ENCODE data around the gene PRDM15. TPM values are rescaled to one million over a fixed set of nuclear protein-coding genes. Genes with fewer than 3 reads are reported as not detected.

PRDM15 gene
- total RNA-seq, 2 experiments from 2014 or later = 19.7 to 30.2 TPM

- no peaks in the 10 kb centered on the region for H4K20me1 ChIP-seq (ENCODE audit: insufficient read depth, low read length)
- BruUV-seq (replicated peaks) = no TSS peak
- TF ChIP-seq EZH2phosphoT487 (IDR thresholded peaks at IDR 0.05; ENCODE audit: borderline replicate concordance, low read depth, low read length) (no peak), CTCF (conservative IDR thresholded peaks at IDR 0.05; ENCODE audit: low read length) (no peak)
- H3K9me2 ChIP-seq (ENCODE audit: insufficient read depth, low read length) = no peaks in the 10 kb centered on the region
- no peak overlapping the region for H2AFZ ChIP-seq (ENCODE audit: low read length)
- H3K27ac ChIP-seq (ENCODE audit: low read depth, low read length, poor library complexity, severe bottlenecking) = peak overlapping the region; percentile 20
- H3K4me3 ChIP-seq (ENCODE audit: low read depth, low read length, poor library complexity, severe bottlenecking) = peak overlapping the region; percentile 43
- 0 out of 2 replicates have a peak, but pooled peaks cover 6% of the 10 kb centered on the region for H3K9me3 ChIP-seq (ENCODE audit: low read length)
- H3K4me2 ChIP-seq (ENCODE audit: low read length) = peak overlapping the region; percentile 90
- H3K36me3 ChIP-seq (ENCODE audit: insufficient read depth, low read length) = peaks cover 81% of the 10 kb centered on the region
- peaks cover 72% of the 10 kb centered on the region for H3K4me1 ChIP-seq (ENCODE audit: insufficient read depth, low read length, poor library complexity, severe bottlenecking)
- H3K79me2 ChIP-seq (ENCODE audit: insufficient read depth, low read depth, low read length) = no peaks in the 10 kb centered on the region
- ChIA-PET POLR2A (interaction anchor here (1.1 to 2.1 kb wide), 5 partner anchors 12 to 84 kb away, joined by 3 to 11 read pairs (median 4); no protein-coding TSS in a partner anchor), CTCF (ENCODE audit: unreplicated experiment) (interaction anchor here (0.5 kb wide), 1 partner anchor 240 kb away, joined by 4 read pairs; no protein-coding TSS in a partner anchor)
- DNase-seq (ENCODE audit: low spot score) = peak; percentile 36
- intact Hi-C loops (cut with micrococcal nuclease; ENCODE audit: unreplicated experiment) = no loop called here
These were observed 42.8 kb downstream of the PRDM15 start for GRCh38 chr21:41836166-41837015.

GRCh38 chr21:41835711-41836154, 43.4 kb downstream of the PRDM15 start:
- H3K4me2 ChIP-seq (ENCODE audit: low read length) = peak overlapping the region; percentile 90
- POLR2A ChIA-PET = interaction anchor here (1.3 to 2.1 kb wide), 3 partner anchors 28 to 42 kb away, joined by 4 to 11 read pairs (median 6); no protein-coding TSS in a partner anchor
- H2AFZ ChIP-seq (ENCODE audit: low read length) = no peak overlapping the region
- peak overlapping the region; percentile 43 for H3K4me3 ChIP-seq (ENCODE audit: low read depth, low read length, poor library complexity, severe bottlenecking)
- H3K4me1 ChIP-seq (ENCODE audit: insufficient read depth, low read length, poor library complexity, severe bottlenecking) = peaks cover 72% of the 10 kb centered on the region
- H3K79me2 ChIP-seq (ENCODE audit: insufficient read depth, low read depth, low read length) = no peaks in the 10 kb centered on the region
- H3K9me2 ChIP-seq (ENCODE audit: insufficient read depth, low read length) = no peaks in the 10 kb centered on the region
- H3K27ac ChIP-seq (ENCODE audit: low read depth, low read length, poor library complexity, severe bottlenecking) = peak overlapping the region; percentile 95
- intact Hi-C loops (cut with micrococcal nuclease; ENCODE audit: unreplicated experiment) = no loop called here
- TF ChIP-seq CTCF (conservative IDR thresholded peaks at IDR 0.05; ENCODE audit: low read length) (no peak), EZH2phosphoT487 (IDR thresholded peaks at IDR 0.05; ENCODE audit: borderline replicate concordance, low read depth, low read length) (no peak)
- no peaks in the 10 kb centered on the region for H3K9me3 ChIP-seq (ENCODE audit: low read length)
- peaks cover 78% of the 10 kb centered on the region for H3K36me3 ChIP-seq (ENCODE audit: insufficient read depth, low read length)
- no peaks in the 10 kb centered on the region for H4K20me1 ChIP-seq (ENCODE audit: insufficient read depth, low read length)
- DNase-seq (ENCODE audit: low spot score) = peak; percentile 79
- no TSS peak for BruUV-seq (replicated peaks)
- CTCF ChIA-PET (ENCODE audit: unreplicated experiment) = no interaction called here
